NCI-H69 (cell line): Measurements from ENCODE around the gene ZFYVE28.
"Not testable (repeated sequence)": the region's sequence is repeated elsewhere in the genome, so short reads cannot be mapped to it uniquely, and the experiment has no call there.

ENCODE experiments used
- DNase-seq: peaks from one replicate; lab custom pipeline; 2025; lab: John Stamatoyannopoulos, UW

ZFYVE28 gene

DNA sequence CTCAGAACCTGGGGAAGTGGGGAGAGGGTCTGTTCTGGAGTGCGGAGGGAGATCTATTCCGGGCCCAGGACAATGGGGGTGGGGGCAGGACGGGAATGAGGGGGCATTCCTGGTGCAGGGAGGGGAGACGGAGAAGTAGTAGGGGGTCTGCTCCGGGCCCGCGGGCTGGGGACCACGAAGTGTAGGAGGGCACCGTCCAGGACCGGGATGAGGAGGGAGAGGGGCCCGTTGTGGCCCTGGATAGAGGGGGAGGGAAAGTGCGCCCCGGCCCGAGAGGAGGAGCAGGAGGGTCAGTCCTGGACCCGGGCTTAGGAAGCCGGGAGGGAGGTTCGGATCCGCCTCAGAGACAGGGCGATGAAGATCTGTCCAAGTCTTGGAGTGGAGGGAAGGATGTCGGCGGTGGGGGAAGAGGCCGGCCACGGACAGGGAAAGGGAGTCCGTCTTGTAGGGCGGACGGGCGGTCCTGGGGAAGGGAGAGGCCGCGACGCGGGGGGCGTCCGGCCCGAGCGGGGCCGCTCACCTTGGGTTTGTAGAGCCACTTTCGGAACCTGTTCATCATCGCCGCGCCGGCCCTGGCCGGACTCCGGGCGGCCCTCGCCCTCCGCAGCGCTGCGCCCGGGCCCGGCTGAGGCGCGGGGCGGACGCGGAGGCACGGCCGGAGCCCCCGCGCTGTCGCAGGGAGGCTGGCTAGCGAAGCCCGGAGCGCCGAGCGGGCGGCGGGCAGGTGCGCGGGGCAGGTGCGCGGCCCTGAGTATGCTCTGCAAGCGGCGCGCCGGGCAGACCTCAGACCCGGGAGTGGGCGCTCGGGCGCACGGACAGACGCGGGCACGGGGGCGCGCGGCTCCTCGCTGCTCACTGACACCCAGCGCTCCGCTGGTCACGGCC is at the start of gene ZFYVE28:
ZFYVE28 (minus strand) TSS at position 881 of the 885 bp plus-strand sequence; CDS start at position 559, 322 bp downstream.
- DNase-seq, result peak; percentile 37

DNA sequence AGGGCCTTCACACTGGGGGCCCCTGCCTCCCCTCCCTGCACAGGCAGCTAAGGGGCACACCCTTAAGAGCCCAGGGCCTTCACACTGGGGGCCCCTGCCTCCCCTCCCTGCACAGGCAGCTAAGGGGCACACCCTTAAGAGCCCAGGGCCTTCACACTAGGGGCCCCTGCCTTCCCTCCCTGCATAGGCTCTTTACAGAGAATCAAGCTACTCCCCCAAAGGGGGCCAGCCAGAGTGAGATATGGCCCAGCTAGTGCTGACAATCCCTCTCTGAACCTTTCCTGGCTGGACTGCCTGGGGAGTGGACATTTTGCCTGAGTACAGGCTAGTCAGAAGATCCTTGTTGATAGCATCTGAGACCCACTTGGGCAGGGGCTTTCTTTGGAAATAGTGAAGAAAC is 47.1 kb upstream of the ZFYVE28 start:
- DNase-seq, result not testable (repeated sequence)

DNA sequence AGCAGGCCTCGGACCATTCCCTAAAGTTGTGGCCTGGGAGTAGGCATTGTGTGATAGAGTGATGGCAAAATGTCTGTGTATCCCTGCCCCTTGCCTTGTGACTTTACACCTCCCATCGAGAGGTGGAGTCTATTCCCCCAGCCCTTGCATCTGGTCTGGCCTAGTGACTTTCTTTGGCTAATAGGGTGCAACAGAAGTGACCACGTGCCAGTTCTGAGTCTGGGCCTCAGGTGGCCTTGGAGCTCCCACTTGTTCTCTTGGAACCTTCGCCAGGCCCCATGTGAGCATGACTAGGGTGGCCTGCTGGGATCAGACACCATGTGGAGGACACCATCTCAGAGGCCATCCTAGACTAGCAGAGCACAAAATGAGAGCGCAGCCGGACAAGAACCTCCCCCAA is 46.6 kb upstream of the ZFYVE28 start:
- no peak for DNase-seq

DNA sequence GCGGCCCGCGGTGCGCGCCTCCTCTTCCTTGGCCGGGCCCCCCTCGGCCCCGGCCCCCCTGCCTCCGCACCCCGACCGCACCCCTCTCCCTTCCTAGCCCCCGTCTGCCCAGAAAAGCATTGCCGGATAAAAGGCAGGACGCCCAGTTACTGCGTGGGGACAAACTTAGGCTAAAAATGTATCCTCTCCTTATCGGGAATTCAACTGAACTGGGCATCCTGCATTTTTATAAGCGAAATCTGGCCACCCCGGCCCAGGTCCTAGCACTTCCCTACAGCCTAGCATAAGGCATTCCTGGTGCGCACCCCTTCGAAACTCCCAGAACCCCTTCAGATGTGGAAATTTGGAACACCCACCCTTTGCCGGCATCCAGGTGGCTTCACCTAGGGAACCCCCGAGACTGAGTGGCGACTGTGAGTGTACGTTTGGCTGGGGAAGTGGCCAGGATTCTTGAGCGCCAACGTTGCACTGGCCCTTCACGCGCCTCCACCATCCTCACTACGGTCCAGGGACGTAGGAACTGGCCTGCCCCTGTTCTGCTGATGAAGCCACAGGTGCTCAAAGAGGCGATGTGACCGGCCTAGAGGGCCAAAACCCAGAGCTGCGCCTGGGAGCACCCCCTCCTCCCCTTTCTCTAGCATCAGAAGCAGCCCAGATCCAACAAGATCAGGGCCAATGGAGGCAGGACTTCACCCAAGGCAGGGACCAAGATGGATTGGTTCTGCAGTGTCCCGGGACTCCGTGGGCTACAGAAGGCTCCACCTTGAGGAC is 44.7 kb upstream of the ZFYVE28 start:
- DNase-seq, result no peak

DNA sequence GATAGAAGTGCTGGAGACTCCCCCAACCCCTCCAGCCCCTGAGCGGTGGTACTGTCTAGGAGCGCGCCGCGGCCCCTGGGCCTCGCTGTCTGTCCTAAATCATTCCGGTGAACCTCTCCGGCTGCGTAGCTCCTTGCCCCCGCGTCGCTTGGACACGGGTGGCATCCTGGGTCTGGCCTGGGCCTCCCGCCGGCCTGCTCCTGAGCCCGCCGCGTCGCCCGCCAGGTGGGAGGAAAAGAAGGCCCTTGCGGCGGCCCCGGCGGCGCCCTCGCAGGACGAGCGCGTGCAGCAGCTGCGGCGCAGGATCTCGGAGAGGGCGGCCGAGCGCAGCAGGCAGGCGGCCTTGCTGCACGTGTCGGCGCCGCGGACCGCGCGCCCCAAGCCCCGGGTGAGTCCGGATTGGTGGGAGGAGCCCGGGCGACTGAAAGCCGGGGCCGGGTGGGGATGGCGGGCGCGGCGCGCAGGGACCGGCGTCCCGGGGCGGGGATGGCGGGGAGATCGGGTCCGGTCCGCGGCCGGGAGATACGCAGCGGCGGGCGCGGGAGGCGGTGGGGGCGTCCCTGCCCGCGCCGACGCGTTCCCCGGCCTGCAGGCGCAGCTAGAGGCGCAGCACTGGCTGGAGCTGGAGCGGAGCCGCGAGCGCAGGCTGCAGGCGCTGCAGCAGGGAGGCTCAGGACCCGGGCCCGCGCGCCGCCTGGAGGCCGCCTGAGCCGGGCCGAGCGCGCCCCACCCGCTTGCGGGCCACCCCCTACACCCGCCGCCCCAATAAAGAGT is 44.0 kb upstream of the ZFYVE28 start:
- peak; percentile 77 for DNase-seq

DNA sequence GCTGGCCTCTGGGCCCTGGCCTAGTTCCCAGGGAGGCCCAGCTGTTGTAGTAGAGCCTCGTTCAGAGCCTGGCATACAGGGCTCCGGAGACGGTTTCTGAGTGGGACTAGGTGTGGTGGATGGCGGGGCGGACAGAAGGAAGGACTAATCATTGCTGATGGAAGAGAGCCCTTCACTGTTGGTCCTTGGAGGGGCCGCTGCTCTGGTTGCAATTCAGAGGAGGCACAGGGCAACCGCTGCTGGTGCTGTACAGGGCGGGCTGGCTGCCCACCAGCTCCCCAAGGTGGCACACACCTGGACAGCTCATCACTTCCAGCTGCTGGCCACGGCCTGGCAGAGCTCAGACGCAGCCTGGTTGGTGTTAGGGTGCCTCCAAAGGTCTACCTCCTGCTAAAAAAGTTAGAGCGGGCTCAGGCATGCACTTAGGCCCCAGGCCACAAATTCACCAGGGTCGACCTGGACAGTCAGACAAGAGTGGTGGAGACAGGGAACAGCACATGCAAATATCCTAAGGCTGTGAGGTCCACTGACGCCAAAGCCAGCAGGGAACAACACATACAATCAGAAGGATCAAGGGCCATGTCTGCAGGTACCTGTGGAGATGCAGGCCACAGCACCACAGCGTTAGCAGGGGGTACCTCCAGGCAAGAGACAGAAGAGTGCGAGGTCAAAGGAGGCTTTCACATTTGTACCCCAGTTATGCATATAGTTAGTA is 43.0 kb upstream of the ZFYVE28 start:
- DNase-seq, result no peak

DNA sequence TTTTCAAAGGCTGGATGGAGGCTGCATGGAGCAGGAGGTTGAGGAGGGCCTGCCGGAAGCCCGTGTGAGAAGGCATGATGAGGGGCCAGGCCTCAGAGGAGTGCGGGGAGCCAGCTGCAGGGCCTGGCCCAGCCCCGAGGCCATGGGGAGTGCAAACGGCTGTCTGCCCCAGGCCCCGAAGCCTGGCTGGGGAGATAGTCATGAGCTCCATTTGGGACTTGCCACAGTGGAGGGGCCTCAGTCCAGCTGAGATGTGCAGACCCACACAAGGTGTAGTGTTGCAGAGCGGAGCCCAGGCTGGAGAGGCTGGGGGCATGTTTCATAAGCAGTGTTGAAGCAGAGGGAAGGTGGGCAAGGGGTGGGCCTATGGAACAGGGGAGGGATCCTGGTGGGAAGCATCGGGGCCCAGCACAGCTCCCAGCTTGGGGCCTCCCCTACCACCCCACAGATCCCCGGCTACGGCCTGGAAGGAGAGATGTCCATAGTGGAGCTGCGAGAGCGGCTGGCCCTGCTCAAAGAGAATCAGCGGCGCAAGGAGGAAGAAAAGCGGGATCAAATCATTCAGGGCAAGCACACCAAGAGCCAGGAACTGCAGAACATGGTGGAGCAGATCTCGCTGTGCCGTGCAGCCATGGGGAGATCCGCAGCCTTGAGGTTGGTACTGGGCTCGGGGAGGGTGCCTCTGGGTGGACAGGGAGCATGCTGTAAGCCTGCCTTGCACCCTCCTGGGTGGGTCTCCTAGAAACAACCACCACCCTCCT is 41.3 kb upstream of the ZFYVE28 start:
- DNase-seq, result no peak

DNA sequence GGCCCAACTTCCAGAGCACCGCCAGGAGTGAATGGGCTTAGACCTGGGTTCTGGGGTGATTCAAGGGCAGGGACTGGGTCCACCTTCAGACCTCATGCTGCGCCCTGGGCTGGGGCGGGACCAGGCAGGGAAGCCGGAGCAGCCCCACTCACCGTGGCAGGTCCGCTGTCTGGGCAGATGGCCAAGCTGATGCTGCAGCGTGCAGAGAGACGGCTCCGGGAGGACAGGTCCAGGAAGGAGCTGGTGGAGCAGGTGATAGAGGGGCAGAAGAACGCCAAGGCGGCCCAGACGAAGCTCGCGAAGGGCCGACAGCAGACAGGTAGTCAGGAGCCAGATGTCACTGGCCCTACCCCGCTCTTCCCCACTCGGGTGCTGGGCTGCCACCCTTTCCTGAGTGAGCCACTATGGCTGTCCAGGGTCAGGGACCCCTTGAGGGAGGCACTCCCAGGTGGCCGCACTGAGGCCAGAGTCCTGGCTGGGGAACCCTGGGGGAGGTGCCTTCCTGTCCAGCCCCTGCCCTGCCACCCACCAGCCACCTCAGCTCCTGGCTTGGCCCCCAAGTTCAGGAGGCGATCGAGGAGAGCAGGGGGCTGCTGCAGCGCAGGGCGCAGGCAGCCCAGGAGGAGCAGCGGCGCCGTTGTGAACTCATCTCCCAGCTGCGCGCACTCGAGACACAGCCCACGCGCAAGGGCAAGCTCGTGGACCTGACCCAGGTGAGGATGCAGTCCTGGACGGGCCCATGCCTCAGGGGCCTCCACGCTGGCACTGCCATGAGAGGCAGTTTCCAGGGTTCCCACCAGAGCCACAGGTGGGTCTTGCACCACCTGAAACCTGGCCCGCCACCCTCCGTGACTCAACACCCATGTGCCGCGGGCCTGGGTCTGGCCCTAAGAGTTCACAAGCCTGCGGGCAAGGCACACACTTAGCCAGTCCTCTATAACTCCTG is 40.4 kb upstream of the ZFYVE28 start:
- DNase-seq, result peak; percentile 23

DNA sequence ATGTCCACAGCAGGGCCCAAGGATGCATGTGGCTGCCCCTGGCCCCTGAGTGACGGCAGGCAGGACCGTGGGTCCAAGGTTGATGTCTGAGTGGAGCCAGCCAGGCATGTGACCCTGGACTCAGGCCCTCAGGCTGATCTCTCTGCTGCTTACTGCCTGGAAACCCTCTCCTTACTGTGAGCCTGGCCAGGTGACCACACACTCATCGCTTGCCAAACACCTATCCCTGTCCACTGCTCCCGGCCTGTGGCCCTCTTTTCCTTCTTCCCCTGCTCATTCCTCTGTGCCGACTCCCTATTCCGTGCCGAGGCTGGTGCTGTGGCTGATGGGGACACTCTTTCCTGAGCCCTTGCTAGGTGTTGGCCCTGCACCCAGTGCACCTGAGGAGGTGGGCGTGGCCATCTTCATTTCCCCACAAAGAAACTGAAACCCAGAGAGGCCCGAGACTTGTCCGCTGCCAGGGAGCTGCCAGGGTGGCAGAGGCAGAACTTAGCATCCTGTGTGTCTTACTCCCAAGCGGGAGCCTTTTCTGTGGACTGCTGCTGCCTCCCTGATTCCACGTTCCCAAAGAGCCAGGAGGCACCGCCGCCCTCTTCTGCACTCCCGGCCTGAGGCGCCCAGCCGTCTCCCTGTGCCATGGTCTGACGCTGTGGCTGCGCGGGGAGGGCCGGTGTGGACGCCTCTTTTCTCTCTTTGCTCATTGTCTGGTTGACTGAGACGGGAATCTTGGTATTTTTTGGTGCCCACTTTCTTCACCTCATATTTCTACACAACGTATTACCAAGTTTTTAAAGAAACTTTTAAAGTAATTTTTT is 39.2 kb upstream of the ZFYVE28 start:
- no peak for DNase-seq

DNA sequence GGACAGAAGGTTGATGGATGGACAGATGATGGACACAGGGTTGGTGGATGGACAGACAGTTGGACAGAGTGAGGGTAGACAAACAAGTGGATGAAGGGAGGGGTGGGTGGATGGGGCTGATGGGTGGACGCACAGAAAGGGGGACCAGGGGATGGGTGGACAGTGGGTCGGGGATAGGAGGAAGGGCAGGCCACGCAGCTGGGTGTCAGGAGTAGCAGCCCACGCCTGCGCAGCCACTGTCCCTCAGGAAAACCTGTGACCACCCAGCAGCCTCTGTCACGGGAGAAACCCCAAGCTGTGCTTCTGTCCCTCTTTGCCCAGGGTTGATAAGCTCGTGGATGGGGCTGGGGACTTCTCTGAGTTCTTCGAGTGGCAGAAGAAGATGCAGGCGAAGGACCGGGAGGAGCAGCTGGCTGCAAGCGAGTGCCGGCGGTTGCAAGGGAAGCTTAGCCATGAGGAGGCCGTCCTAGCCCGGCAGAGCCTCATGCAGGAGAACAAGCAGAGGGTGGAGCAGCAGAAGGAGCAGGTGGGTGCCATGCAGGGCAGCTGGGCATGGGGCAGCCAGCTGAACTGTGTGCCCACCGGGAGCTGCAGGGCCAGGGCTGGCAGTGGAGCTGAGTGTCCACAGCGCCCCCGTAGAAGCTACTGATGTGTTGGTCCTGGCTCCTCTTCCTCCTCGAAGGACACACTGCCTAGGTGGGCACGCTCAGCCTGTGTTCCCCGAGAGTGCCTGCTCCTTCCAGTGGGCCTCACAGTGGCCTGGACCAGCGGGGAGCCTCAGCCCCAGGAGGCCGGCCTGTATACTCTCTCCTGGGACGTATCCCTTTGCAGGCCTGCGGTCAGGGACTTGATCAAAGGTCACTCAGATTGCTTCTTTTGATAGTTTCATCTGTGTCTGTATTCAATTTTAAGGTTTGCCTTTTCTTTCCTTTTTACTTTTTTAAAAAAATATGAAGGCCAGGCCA is 33.7 kb upstream of the ZFYVE28 start:
- DNase-seq, result no peak

DNA sequence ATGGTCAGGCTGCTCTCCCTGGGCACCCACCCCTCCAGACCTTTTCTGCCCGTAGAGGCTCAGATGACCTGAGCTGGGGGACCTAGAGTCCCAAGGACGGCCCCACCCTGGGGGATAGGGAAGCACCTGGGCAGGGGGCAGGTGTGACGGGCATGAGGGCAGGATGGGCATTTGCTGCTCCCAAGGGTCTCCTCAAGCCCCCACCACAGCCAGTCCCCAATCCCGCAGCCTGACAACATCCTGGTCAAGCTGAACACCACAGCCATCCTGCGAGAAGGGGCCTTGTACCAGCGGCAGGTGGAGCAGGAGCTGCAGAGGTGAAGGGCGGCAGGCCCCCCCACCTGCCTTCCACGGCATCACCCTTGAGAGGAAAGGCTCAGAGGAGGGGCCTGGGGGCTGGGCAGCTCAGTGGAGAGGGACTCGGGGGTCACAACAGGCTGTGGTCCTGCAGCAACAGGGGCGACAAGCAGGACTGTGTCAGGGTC is 32.6 kb upstream of the ZFYVE28 start:
- DNase-seq, result no peak

DNA sequence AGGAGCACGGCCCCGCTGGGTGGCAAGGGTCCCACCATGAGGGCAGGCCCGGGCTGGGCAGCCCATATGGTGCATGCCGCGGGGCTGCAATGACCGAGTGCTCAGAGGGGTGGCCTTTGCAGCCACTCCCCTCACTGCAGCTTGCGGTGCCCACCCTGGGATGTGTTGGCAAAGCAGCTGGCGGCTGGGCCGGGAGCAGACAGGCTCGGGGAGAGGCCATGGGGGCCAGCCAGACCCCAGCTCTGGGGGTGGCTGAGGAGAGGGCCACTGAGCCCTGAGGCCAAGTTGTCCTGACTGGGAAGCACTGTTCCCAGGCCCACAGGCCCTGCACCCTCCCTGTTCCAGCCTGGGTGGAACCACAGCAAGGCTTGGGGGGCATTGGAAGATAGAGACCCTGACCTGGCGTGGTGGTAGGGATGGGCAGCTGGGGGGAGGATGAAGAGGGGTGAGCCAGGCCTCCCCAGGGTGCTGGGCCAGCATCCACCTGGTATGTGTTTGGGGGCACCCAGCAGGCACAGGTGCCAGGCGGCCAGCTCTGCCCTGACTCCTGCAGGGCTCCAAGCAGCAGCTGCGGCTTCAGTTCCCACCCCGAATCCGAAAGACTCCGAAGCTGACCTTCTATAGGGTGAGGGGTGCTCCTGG is 32.1 kb upstream of the ZFYVE28 start:
- DNase-seq, result no peak

DNA sequence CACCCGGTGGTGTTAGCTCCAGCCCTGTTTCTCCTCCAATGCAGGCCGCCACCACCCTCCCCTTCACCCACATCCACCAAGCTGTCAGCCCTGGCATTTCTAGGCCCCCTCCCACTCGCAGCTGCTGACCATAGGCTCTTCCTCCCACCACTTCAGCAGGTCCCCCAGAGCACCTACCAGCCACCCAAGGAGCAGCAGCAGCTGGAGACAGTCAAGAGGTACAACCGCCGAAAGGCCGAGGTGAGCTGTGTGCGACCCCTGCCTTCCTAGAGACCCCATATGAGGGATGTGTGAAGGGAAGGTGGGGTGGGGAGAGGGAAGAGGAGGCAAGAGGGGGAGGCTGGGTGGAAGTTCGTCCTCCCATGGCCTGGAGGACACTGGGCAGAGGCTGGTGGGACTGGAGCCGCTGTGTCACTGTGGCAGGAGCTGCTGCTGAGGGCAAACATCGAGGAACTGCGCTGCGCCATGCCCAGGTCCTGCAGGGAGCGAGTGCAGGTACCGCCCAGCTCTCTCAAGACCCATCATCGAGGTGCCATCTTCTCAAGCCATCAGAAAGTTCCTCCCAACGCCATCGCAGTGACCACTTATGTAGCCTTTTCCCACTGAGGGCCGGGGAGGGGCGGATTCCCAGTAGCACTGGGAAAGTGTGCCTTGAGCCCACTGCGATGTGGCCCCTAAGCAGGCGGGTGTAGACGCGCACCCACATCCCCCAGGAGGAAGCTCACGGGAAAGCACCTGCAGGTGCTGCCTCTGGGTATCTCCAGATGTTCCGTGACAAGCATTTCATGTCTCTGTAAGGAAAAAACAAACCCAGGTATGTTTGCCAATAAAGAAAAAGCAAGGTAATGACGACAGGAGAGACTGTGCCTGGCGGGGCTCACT is 31.3 kb upstream of the ZFYVE28 start:
- DNase-seq, result no peak

DNA sequence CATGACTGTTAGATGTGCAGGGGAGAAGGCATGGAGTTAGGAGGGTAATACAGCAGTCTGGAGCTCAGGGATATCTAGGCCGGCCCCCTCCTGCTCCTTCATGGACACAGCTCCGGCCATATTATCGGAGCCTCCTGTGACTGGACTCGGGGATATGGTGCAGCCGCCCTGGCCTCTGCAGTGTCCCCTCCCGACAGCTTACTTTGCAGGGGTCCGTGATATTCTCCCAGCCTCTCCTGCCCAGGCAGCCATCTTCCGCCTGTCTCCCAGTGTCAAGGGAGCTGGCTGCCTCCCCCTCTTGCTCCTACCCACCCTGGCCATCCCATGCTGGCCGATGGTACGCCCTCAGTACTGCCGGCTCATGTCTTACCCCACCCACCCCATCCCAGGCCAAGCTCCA is 30.6 kb upstream of the ZFYVE28 start:
- no peak for DNase-seq

DNA sequence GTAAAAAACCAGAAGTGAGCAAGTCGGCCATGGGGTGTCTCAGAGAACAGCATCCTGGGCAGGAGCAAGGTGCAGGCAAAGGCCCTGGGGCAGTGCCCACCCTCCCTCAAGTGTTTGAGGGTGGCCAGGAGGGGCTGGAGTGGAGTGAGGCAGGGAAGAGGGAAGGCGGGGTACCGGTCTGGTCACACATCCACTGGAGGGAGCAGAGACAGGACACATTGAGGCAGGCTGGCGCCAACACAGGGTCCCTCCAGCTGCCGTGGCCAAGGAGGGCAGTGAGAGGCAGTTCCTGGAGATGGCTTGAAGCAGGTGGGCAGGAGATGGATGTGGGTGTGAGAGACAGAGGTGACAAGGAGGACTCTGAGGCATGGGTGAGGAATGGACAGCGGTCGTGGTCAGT is 30.1 kb upstream of the ZFYVE28 start:
- no peak for DNase-seq
